Ramos (cell line): ENCODE data around the gene FAM43B.

Source experiments
- in situ Hi-C: fragments of 300-500 bp; cut with MboI; formaldehyde crosslinking; loops from one replicate; pipeline ENCODE4 v1.14.3; 2022; ENCODE audit warnings: low sequenced_read_pairs; ENCODE audit not compliant: unreplicated experiment

The FAM43B gene

GRCh38 chr1:20588634-20589225 is 36.4 kb downstream of the FAM43B start, which contains the start of gene CDA:
CDA (plus strand) TSS chr1:20589097; CDS start chr1:20589130, 33 bp downstream.
- in situ Hi-C loops, result no loop called here

GRCh38 chr1:20589331-20590278 is 37.2 kb downstream of the FAM43B start:
- in situ Hi-C loops, result no loop called here

- in situ Hi-C loops, result no loop called here
These were observed 38.0 kb downstream of the FAM43B start for GRCh38 chr1:20590306-20590777.

- in situ Hi-C loops, result no loop called here
These were observed 41.4 kb downstream of the FAM43B start for GRCh38 chr1:20593756-20594155.

GRCh38 chr1:20594746-20595145 is 42.4 kb downstream of the FAM43B start:
- in situ Hi-C loops, result no loop called here

GRCh38 chr1:20596106-20596505 is 43.7 kb downstream of the FAM43B start:
- in situ Hi-C loops, result no loop called here

- in situ Hi-C loops, result no loop called here
These were observed 45.3 kb downstream of the FAM43B start for GRCh38 chr1:20597650-20598049.

- in situ Hi-C loops, result no loop called here
These were observed 47.8 kb downstream of the FAM43B start for GRCh38 chr1:20600156-20600555.

- in situ Hi-C loops, result no loop called here
These were observed 48.9 kb downstream of the FAM43B start for GRCh38 chr1:20601129-20601825.

GRCh38 chr1:20602851-20603450 is 50.6 kb downstream of the FAM43B start:
- in situ Hi-C loops, result no loop called here

GRCh38 chr1:20603504-20604464 is 51.4 kb downstream of the FAM43B start:
- in situ Hi-C loops, result no loop called here
